NB4 (cell line): Measurements from ENCODE around the gene KRTAP10-1.

Experiments
- CTCF ChIP-seq: IDR thresholded peaks from one replicate; pipeline ENCODE4 v1.5.1; 2012; ENCODE audit warnings: low read depth, low read length
- MAX ChIP-seq: IDR thresholded peaks from 2 replicates; pipeline ENCODE4 v1.6.1; 2011; ENCODE audit warnings: low read depth, low read length
- POLR2A ChIP-seq: IDR thresholded peaks from 2 replicates; pipeline ENCODE4 v1.6.1; 2011; ENCODE audit warnings: mild to moderate bottlenecking; ENCODE audit not compliant: insufficient read length; ENCODE audit errors: extremely low read depth

DNA sequence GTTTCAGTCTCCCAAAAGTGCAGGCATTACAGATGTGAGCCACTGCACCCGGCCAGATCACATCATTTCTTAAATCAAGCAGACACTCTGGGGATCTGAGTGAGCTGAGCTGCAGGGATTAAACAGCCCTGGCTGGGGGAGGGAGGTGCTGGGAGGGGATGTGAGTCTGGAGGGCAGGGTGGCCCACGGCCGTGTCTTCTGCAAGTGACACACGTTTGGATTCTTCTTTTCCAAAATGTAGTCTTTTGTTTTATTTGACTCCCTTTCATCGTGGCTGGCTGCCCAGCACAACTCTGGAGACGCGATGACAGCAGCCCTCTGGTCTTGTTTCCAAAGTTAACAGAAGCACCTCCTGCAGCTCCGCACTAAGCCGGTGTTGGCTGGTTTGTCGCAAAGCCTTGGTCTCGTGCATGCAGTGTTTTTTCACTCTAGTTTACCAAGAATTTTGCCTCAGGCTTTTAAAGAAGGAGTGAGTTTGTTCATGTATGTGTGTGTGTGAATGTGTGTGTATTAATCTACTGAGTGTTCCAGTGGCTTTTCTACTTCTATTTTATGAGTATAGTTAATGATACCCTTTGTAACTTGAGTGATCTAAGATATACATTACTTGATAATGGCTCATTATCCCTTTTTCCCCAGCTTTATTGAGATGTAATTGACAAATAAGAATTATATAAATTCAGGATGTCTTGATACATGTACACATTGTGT is 43.2 kb upstream of the KRTAP10-1 start:
- TF ChIP-seq CTCF (no peak), POLR2A (no peak), MAX (no peak)
